ENCODE results near the gene CCDC122.

CCDC122 gene

GRCh38 chr13:43800828-43801227 is 78.7 kb downstream of the CCDC122 start:
- DNase-seq (ENCODE audit: low spot score), result no peak

GRCh38 chr13:43799191-43799590 is 80.3 kb downstream of the CCDC122 start:
- DNase-seq (ENCODE audit: low spot score), result no peak

- DNase-seq (ENCODE audit: low spot score), result no peak
Measured at GRCh38 chr13:43797869-43798268, 81.7 kb downstream of the CCDC122 start.

- DNase-seq (ENCODE audit: low spot score), result no peak
Measured at GRCh38 chr13:43797159-43797558, 82.4 kb downstream of the CCDC122 start.

- no peak for DNase-seq (ENCODE audit: low spot score)
Measured at GRCh38 chr13:43794416-43794815, 85.1 kb downstream of the CCDC122 start.

- no peak for DNase-seq (ENCODE audit: low spot score)
Measured at GRCh38 chr13:43792076-43792881, 87.3 kb downstream of the CCDC122 start.

- no peak for DNase-seq (ENCODE audit: low spot score)
Measured at GRCh38 chr13:43787997-43788396, 91.5 kb downstream of the CCDC122 start.

- DNase-seq (ENCODE audit: low spot score), result no peak
Measured at GRCh38 chr13:43787518-43787891, 92.0 kb downstream of the CCDC122 start.

GRCh38 chr13:43786766-43787517 is 92.6 kb downstream of the CCDC122 start, which contains the start of gene ENOX1:
ENOX1 (minus strand) TSS chr13:43786972.
- DNase-seq (ENCODE audit: low spot score), result no peak

- no peak for DNase-seq (ENCODE audit: low spot score)
Measured at GRCh38 chr13:43786472-43786765, 93.1 kb downstream of the CCDC122 start.

Data from RKO (cell line).